PC-3 (cell line): ENCODE results near the gene BASP1.
"Not testable (repeated sequence)": the region's sequence is repeated elsewhere in the genome, so short reads cannot be mapped to it uniquely, and the experiment has no call there.

Experiments
- CTCF ChIP-seq: fragments of 300-600 bp; sonication (generic); conservative IDR thresholded peaks from 2 replicates; pipeline ENCODE4 v1.5.1; 2017; ENCODE audit warnings: antibody characterized with exemption, low read depth, mild to moderate bottlenecking, low read length
- EZH2 ChIP-seq: fragments of 300-600 bp; sonication (generic); IDR thresholded peaks from one replicate; pipeline ENCODE4 v1.6.1; 2017; ENCODE audit warnings: antibody characterized with exemption, mild to moderate bottlenecking, low read length; ENCODE audit not compliant: unreplicated experiment
- EZH2phosphoT487 ChIP-seq: fragments of 300-600 bp; sonication (generic); IDR thresholded peaks from 2 replicates; pipeline ENCODE4 v1.6.1; 2018; ENCODE audit warnings: mild to moderate bottlenecking, antibody characterized with exemption, low read length, borderline replicate concordance

DNA sequence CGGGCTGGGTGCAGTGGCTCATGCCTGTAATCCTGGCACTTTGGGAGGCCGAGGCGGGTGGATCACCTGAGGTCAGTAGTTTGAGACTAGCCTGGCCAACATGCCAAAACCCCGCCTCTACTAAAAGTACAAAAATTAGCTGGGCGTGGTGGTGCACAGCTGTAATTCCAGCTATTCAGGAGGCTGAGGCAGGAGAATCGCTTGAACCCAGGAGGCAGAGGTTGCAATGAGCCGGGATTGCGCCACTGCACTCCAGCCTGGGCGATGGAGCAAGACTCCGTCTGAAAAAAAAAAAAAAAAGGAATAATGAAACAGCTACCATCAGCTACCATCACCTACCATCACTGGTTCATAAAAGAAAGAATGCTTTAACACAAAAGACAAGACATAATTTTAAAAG, 25.9 kb upstream of the BASP1 start:
- not testable (repeated sequence) for TF ChIP-seq CTCF, EZH2, EZH2phosphoT487
